ENCODE measurements around the gene GNPTG.

- TF ChIP-seq, protein P1, sequence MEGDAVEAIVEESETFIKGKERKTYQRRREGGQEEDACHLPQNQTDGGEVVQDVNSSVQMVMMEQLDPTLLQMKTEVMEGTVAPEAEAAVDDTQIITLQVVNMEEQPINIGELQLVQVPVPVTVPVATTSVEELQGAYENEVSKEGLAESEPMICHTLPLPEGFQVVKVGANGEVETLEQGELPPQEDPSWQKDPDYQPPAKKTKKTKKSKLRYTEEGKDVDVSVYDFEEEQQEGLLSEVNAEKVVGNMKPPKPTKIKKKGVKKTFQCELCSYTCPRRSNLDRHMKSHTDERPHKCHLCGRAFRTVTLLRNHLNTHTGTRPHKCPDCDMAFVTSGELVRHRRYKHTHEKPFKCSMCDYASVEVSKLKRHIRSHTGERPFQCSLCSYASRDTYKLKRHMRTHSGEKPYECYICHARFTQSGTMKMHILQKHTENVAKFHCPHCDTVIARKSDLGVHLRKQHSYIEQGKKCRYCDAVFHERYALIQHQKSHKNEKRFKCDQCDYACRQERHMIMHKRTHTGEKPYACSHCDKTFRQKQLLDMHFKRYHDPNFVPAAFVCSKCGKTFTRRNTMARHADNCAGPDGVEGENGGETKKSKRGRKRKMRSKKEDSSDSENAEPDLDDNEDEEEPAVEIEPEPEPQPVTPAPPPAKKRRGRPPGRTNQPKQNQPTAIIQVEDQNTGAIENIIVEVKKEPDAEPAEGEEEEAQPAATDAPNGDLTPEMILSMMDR (IDR thresholded peaks at IDR 0.05; ENCODE audit: extremely low read depth in 1 of 2, insufficient read depth in 1 of 2, low read depth in 1 of 2, low read length in 2 of 2): no peak
- TF ChIP-seq POLR2AphosphoS5 (IDR thresholded peaks at IDR 0.05; ENCODE audit: insufficient read depth, low read depth, low read length) (no peak), GATA2 (IDR thresholded peaks at IDR 0.05; ENCODE audit: insufficient read depth, insufficient read length, low read depth, low read length) (no peak), EZH2 (IDR thresholded peaks at IDR 0.05; ENCODE audit: borderline replicate concordance, low read depth, low read length, severe bottlenecking) (no peak), POLR2A (IDR thresholded peaks at IDR 0.05; ENCODE audit: low read depth, low read length) (no peak)
- TF ChIP-seq, protein P2, sequence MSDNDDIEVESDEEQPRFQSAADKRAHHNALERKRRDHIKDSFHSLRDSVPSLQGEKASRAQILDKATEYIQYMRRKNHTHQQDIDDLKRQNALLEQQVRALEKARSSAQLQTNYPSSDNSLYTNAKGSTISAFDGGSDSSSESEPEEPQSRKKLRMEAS (IDR thresholded peaks at IDR 0.05; ENCODE audit: insufficient read depth, insufficient read length): no peak
Observed at GRCh38 chr16:1320658-1321240, 31.0 kb upstream of the GNPTG start.
